Activated T-cell treated with anti-CD3 and anti-CD28 coated beads for 4 hours (primary cell): Measurements from ENCODE around the gene GPX2.
"Not testable (repeated sequence)": the region's sequence is repeated elsewhere in the genome, so short reads cannot be mapped to it uniquely, and the experiment has no call there.

Experiments used
- DNase-seq: peaks from one replicate; pipeline ENCODE4 v3.0.0-alpha.2; 2020

GPX2 gene

GRCh38 chr14:64938972-64939816 lies 3.4 kb downstream of the GPX2 start:
- no peak for DNase-seq

GRCh38 chr14:64937821-64938193 lies 4.7 kb downstream of the GPX2 start:
- no peak for DNase-seq

GRCh38 chr14:64937171-64937820 lies 5.2 kb downstream of the GPX2 start:
- no peak for DNase-seq

GRCh38 chr14:64935508-64935907 lies 7.0 kb downstream of the GPX2 start:
- DNase-seq, result no peak

- DNase-seq, result no peak
Measured at GRCh38 chr14:64934338-64934929, 8.1 kb downstream of the GPX2 start.

- DNase-seq, result no peak
Measured at GRCh38 chr14:64932231-64932630, 10.3 kb downstream of the GPX2 start.

- no peak for DNase-seq
Measured at GRCh38 chr14:64931123-64931522, 11.4 kb downstream of the GPX2 start.

- DNase-seq, result no peak
Measured at GRCh38 chr14:64930085-64930843, 12.3 kb downstream of the GPX2 start.

- DNase-seq, result no peak
Measured at GRCh38 chr14:64929014-64929359, 13.6 kb downstream of the GPX2 start.

GRCh38 chr14:64928239-64929013 lies 14.1 kb downstream of the GPX2 start:
- no peak for DNase-seq

- no peak for DNase-seq
Measured at GRCh38 chr14:64927031-64927430, 15.5 kb downstream of the GPX2 start.

GRCh38 chr14:64926398-64926995 lies 16.0 kb downstream of the GPX2 start:
- DNase-seq, result no peak

GRCh38 chr14:64923015-64923414 lies 19.5 kb downstream of the GPX2 start:
- DNase-seq, result no peak

- no peak for DNase-seq
Measured at GRCh38 chr14:64920465-64920864, 22.1 kb downstream of the GPX2 start.

GRCh38 chr14:64919618-64920017 lies 22.9 kb downstream of the GPX2 start:
- DNase-seq, result no peak

- DNase-seq, result no peak
Measured at GRCh38 chr14:64919215-64919614, 23.3 kb downstream of the GPX2 start.

GRCh38 chr14:64918216-64918615 lies 24.3 kb downstream of the GPX2 start:
- DNase-seq, result no peak

- DNase-seq, result no peak
Measured at GRCh38 chr14:64915797-64916196, 26.7 kb downstream of the GPX2 start.

- no peak for DNase-seq
Measured at GRCh38 chr14:64915029-64915424, 27.5 kb downstream of the GPX2 start.

GRCh38 chr14:64914237-64915028 lies 28.1 kb downstream of the GPX2 start, which contains the start of gene CHURC1:
TSS of gene CHURC1 (plus strand) at chr14:64914455. CDS start at chr14:64914496, 41 bp downstream.
- peak; percentile 98 for DNase-seq

- not testable (repeated sequence) for DNase-seq
Measured at GRCh38 chr14:64913477-64913876, 29.1 kb downstream of the GPX2 start.
